A549 (cell line): ENCODE data around the gene TRDMT1.
A peak's percentile ranks its signal among the peaks of the same experiment; 100 is the strongest.

Experiments used
- CHD4 ChIP-seq: fragments of 200-600 bp; sonication (generic); IDR thresholded peaks from 2 replicates; pipeline ENCODE4 v1.6.1; 2016; ENCODE audit warnings: antibody characterized with exemption, mild to moderate bottlenecking, borderline replicate concordance
- CTCF ChIP-seq: fragments of >200 bp; sonication (Bioruptor Twin); formaldehyde crosslinking; IDR thresholded peaks from 3 replicates; pipeline ENCODE4 v1.5.1; 2016
- MYC ChIP-seq: IDR thresholded peaks from 2 replicates; pipeline ENCODE4 v1.6.1; 2012; ENCODE audit warnings: mild to moderate bottlenecking, inconsistent platforms, low read length, improper control_type of control experiment, borderline replicate concordance
- NPAS2 ChIP-seq: fragments of 250-450 bp; sonication (Bioruptor Pico); IDR thresholded peaks from 2 replicates; pipeline ENCODE4 v1.8.0; 2022; ENCODE audit warnings: mild to moderate bottlenecking, moderate library complexity, borderline replicate concordance
- RAD21 ChIP-seq, 2 experiments: fragments of >200 bp in 1 of 2; sonication (Bioruptor Twin) in 1 of 2; formaldehyde crosslinking in 1 of 2; IDR thresholded peaks in 1 of 2; conservative IDR thresholded peaks in 1 of 2; 2 replicates in 1 of 2; 3 replicates in 1 of 2; pipeline ENCODE4 v1.6.1; 2012 to 2018; ENCODE audit warnings: inconsistent platforms in 1 of 2
- ZSCAN20 ChIP-seq: fragments of 250-450 bp; sonication (Bioruptor Pico); IDR thresholded peaks from 2 replicates; pipeline ENCODE4 v1.8.0; 2022; ENCODE audit warnings: mild to moderate bottlenecking, moderate library complexity
- TF ChIP-seq, protein P1 (sequence below): IDR thresholded peaks from 2 replicates; pipeline ENCODE4 v1.6.1; 2012

- TF ChIP-seq MYC (no peak), CTCF (0 out of 3 replicates have a peak, but pooled peaks have one; percentile 14), CHD4 (no peak), RAD21 (conservative IDR thresholded peaks at IDR 0.05 in 1 of 2, IDR thresholded peaks at IDR 0.05 in 1 of 2) (peak; percentile 32 to 56; a peak in 4 of 5 replicates), ZSCAN20 (CRISPR knock-in tag) (no peak), NPAS2 (CRISPR knock-in tag) (no peak)
- TF ChIP-seq, protein P1, sequence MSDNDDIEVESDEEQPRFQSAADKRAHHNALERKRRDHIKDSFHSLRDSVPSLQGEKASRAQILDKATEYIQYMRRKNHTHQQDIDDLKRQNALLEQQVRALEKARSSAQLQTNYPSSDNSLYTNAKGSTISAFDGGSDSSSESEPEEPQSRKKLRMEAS = no peak
These were observed 48.3 kb upstream of the TRDMT1 start for GRCh38 chr10:17249820-17250219.
